A673 (cell line): ENCODE data around the gene TIGD3.

Source experiments
- CTCF ChIP-seq: fragments of 300-800, 200-600 bp; sonication (generic); conservative IDR thresholded peaks from 2 replicates; pipeline ENCODE4 v1.5.1; 2017; ENCODE audit warnings: low read depth, mild to moderate bottlenecking, antibody characterized with exemption, low read length, moderate library complexity, mixed read lengths
- EZH2 ChIP-seq: fragments of 200-600 bp; sonication (generic); IDR thresholded peaks from 2 replicates; pipeline ENCODE4 v1.6.1; 2017; ENCODE audit warnings: borderline replicate concordance, low read depth, mild to moderate bottlenecking, mixed read lengths, antibody characterized with exemption, low read length; ENCODE audit not compliant: poor library complexity, severe bottlenecking

GRCh38 chr11:65351511-65351910 is 3.0 kb upstream of the TIGD3 start:
- TF ChIP-seq CTCF, result no peak
- TF ChIP-seq EZH2, result no peak
